Mucosa of stomach (tissue), 1 donor: ENCODE data around the gene RALGPS1.

ENCODE experiments used
- H3K27me3 ChIP-seq: one replicate; pipeline ENCODE4 v1.7.0; 2013; ENCODE audit warnings: mild to moderate bottlenecking, low read length; ENCODE audit not compliant: control insufficient read depth, insufficient read depth
- H3K36me3 ChIP-seq: one replicate; pipeline ENCODE4 v1.7.0; 2013; ENCODE audit warnings: low read length; ENCODE audit not compliant: control insufficient read depth, insufficient read depth
- H3K4me1 ChIP-seq: one replicate; pipeline ENCODE4 v1.7.0; 2013; ENCODE audit warnings: mild to moderate bottlenecking, low read length; ENCODE audit not compliant: control insufficient read depth, insufficient read depth
- H3K4me3 ChIP-seq: one replicate; pipeline ENCODE4 v1.7.0; 2013; ENCODE audit warnings: low read length
- H3K9ac ChIP-seq: one replicate; pipeline ENCODE4 v1.7.0; 2013; ENCODE audit warnings: mild to moderate bottlenecking, low read length, moderate library complexity
- H3K9me3 ChIP-seq: one replicate; pipeline ENCODE4 v1.7.0; 2013; ENCODE audit warnings: mild to moderate bottlenecking, low read length, moderate library complexity; ENCODE audit not compliant: control insufficient read depth
- donor health status: Pancreatic carcinoma.

RALGPS1 gene

GRCh38 chr9:127107929-127108876 is 193.6 kb downstream of the RALGPS1 start:
- H3K4me1 ChIP-seq = peaks cover 31% of the 10 kb centered on the region
- no peak overlapping the region for H3K9ac ChIP-seq
- H3K9me3 ChIP-seq = no peaks in the 10 kb centered on the region
- H3K4me3 ChIP-seq = no peak overlapping the region
- H3K27me3 ChIP-seq = no peaks in the 10 kb centered on the region
- no peaks in the 10 kb centered on the region for H3K36me3 ChIP-seq

- H3K27me3 ChIP-seq = no peaks in the 10 kb centered on the region
- no peaks in the 10 kb centered on the region for H3K9me3 ChIP-seq
- no peak overlapping the region for H3K9ac ChIP-seq
- H3K36me3 ChIP-seq = no peaks in the 10 kb centered on the region
- H3K4me3 ChIP-seq = no peak overlapping the region
- H3K4me1 ChIP-seq = peaks cover 34% of the 10 kb centered on the region
These were observed 194.7 kb downstream of the RALGPS1 start for GRCh38 chr9:127109212-127109711.

GRCh38 chr9:127112056-127112455 is 197.5 kb downstream of the RALGPS1 start:
- Histone ChIP-seq H3K27me3 (no peaks in the 10 kb centered on the region), H3K4me1 (peaks cover 34% of the 10 kb centered on the region), H3K9me3 (no peaks in the 10 kb centered on the region), H3K4me3 (no peak overlapping the region), H3K36me3 (no peaks in the 10 kb centered on the region), H3K9ac (no peak overlapping the region)

GRCh38 chr9:127112735-127113161 is 198.2 kb downstream of the RALGPS1 start:
- H3K4me1 ChIP-seq = peaks cover 34% of the 10 kb centered on the region

GRCh38 chr9:127113191-127113972 is 198.8 kb downstream of the RALGPS1 start:
- Histone ChIP-seq H3K9ac (no peak overlapping the region), H3K4me3 (no peak overlapping the region), H3K4me1 (peaks cover 34% of the 10 kb centered on the region), H3K27me3 (no peaks in the 10 kb centered on the region), H3K9me3 (no peaks in the 10 kb centered on the region), H3K36me3 (no peaks in the 10 kb centered on the region)

More at GRCh38 chr9:127112735-127113161, 198.2 kb downstream of the RALGPS1 start:
- H3K9ac ChIP-seq = no peak overlapping the region
- no peak overlapping the region for H3K4me3 ChIP-seq
- H3K9me3 ChIP-seq = no peaks in the 10 kb centered on the region
- no peaks in the 10 kb centered on the region for H3K27me3 ChIP-seq
- no peaks in the 10 kb centered on the region for H3K36me3 ChIP-seq

- no peak overlapping the region for H3K9ac ChIP-seq
- H3K4me3 ChIP-seq = no peak overlapping the region
- no peaks in the 10 kb centered on the region for H3K9me3 ChIP-seq
- peaks cover 6% of the 10 kb centered on the region for H3K36me3 ChIP-seq
- H3K4me1 ChIP-seq = peaks cover 30% of the 10 kb centered on the region
- no peaks in the 10 kb centered on the region for H3K27me3 ChIP-seq
These were observed 200.0 kb downstream of the RALGPS1 start for GRCh38 chr9:127114606-127115005.

- no peak overlapping the region for H3K9ac ChIP-seq
- no peak overlapping the region for H3K4me3 ChIP-seq
- H3K36me3 ChIP-seq = peaks cover 6% of the 10 kb centered on the region
- peaks cover 28% of the 10 kb centered on the region for H3K4me1 ChIP-seq
- H3K9me3 ChIP-seq = no peaks in the 10 kb centered on the region
- H3K27me3 ChIP-seq = no peaks in the 10 kb centered on the region
These were observed 201.6 kb downstream of the RALGPS1 start for GRCh38 chr9:127116088-127116726.

GRCh38 chr9:127116957-127117356 is 202.4 kb downstream of the RALGPS1 start:
- Histone ChIP-seq H3K9me3 (no peaks in the 10 kb centered on the region), H3K36me3 (peaks cover 6% of the 10 kb centered on the region), H3K4me3 (no peak overlapping the region)

GRCh38 chr9:127117801-127118200 is 203.2 kb downstream of the RALGPS1 start:
- H3K4me3 ChIP-seq = no peak overlapping the region
- H3K9me3 ChIP-seq = no peaks in the 10 kb centered on the region
- no peaks in the 10 kb centered on the region for H3K27me3 ChIP-seq
- peaks cover 26% of the 10 kb centered on the region for H3K4me1 ChIP-seq
- H3K36me3 ChIP-seq = peaks cover 6% of the 10 kb centered on the region
- H3K9ac ChIP-seq = no peak overlapping the region

More at GRCh38 chr9:127116957-127117356, 202.4 kb downstream of the RALGPS1 start:
- H3K27me3 ChIP-seq = no peaks in the 10 kb centered on the region
- peaks cover 26% of the 10 kb centered on the region for H3K4me1 ChIP-seq
- H3K9ac ChIP-seq = no peak overlapping the region

GRCh38 chr9:127118597-127119319 is 204.2 kb downstream of the RALGPS1 start:
- H3K27me3 ChIP-seq = no peaks in the 10 kb centered on the region
- no peak overlapping the region for H3K4me3 ChIP-seq
- no peaks in the 10 kb centered on the region for H3K9me3 ChIP-seq
- H3K9ac ChIP-seq = no peak overlapping the region
- peaks cover 28% of the 10 kb centered on the region for H3K4me1 ChIP-seq
- H3K36me3 ChIP-seq = peaks cover 6% of the 10 kb centered on the region

GRCh38 chr9:127119320-127119709 is 204.7 kb downstream of the RALGPS1 start:
- no peak overlapping the region for H3K9ac ChIP-seq
- H3K27me3 ChIP-seq = no peaks in the 10 kb centered on the region
- H3K9me3 ChIP-seq = no peaks in the 10 kb centered on the region
- no peak overlapping the region for H3K4me3 ChIP-seq
- H3K36me3 ChIP-seq = peaks cover 6% of the 10 kb centered on the region
- H3K4me1 ChIP-seq = peaks cover 28% of the 10 kb centered on the region
